Left colon (tissue), 2 donors: ENCODE measurements around the gene HADHB. TPM values are rescaled to one million over a fixed set of nuclear protein-coding genes. Genes with fewer than 3 reads are reported as not detected.
"Not testable (repeated sequence)": the region's sequence is repeated elsewhere in the genome, so short reads cannot be mapped to it uniquely, and the experiment has no call there.

ENCODE experiments used
- ATAC-seq: fragments of 200-7000 bp; cut with Tn5 transposase; one replicate; pipeline ENCODE4 v1.9.1; 2020; ENCODE audit warnings: mild to moderate bottlenecking, moderate library complexity
- DNase-seq, 2 donors: peaks; one replicate each; pipeline ENCODE4 v3.0.0-alpha.2; 2020
- intact Hi-C, 2 donors: fragments of 100-400 bp; cut with DNase I in 1 of 2; cut with micrococcal nuclease in 1 of 2; formaldehyde crosslinking; loops; one replicate each; pipeline versions ENCODE4 v1.11.2 to v1.14.0; 2022; cut with DNase I, micrococcal nuclease
- total RNA-seq, 2 donors: library from RNA; stranded (reverse); fragmentation: NEBNext Ultra II Directional; extraction: Animal tissue kit (Norgen Biotek cat#: 25700); gene quantifications; one replicate each; pipeline ENCODE4 v1.2.1, GENCODE V29; 2021
- donor health status: DM: no; HTN: no; CAD: no.
- donor health status: DM: yes; HTN: yes; CAD: no.

HADHB gene
- total RNA-seq, 2 donors from 2014 or later, result 166 to 180 TPM

DNA sequence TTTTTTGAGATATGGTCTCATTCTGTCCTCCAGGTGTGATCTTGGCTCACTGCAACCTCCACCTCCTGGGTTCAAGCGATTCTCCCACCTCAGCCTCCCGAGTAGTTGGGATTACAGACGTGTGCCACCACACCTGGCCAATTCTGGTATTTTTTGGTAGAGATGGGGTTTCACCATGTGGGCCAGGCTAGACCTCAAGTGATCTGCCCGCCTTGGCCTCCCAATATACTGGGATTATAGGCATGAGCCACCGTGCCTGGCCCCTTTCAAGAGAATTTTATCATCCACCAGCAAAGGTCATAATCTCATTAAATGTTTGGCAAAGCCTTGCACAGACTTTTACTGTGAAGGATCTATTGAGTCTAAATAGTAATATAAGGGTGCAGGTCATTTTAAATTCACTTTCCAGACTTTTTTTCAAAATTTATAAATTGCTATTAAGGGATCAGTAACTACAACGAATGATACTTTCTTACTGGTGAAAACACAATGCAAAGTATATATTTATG, 2.8 kb upstream of the HADHB start:
- intact Hi-C loops, result no loop called here
- no peak for DNase-seq
- no peak for ATAC-seq

DNA sequence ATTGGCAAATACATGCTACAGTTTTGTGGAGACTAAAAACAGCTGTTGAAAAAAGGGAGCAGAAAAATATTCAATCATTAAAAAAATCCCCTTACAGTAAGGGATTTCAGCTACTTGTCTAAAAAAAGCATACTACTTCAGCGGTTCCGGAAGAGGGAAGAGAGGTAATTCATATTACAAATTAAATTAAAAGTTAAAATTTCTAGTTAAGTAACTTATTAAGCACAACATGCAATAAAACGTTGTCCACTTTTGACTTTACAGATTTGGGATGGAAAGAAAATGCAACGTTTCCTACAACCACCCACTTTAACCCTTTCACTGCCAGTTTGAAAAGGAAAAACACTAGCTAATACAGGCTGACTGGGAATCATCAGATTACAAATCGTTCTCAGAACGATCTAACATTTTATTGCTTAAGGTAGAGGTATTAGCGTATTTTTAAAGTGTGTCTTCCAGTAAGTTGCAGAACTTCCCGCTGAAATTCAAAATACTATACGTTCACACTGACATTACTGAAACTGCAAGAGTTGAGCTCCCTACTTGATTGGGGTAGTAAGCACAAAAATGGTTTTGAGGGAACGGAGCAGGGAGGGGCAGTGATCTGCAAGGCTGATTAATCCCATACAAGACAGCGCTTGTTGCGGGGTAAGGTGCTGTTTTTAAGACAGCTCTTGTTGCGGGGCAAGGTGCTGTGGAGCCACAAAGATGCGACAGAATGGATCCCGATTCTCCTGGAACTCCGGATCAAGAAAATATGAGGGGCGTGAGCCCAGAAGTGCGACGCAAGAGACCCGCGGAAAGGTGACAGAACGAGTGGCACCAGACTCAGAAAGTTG, 1.1 kb upstream of the HADHB start:
- DNase-seq, result no peak
- ATAC-seq, result no peak
- intact Hi-C loops, result no loop called here

DNA sequence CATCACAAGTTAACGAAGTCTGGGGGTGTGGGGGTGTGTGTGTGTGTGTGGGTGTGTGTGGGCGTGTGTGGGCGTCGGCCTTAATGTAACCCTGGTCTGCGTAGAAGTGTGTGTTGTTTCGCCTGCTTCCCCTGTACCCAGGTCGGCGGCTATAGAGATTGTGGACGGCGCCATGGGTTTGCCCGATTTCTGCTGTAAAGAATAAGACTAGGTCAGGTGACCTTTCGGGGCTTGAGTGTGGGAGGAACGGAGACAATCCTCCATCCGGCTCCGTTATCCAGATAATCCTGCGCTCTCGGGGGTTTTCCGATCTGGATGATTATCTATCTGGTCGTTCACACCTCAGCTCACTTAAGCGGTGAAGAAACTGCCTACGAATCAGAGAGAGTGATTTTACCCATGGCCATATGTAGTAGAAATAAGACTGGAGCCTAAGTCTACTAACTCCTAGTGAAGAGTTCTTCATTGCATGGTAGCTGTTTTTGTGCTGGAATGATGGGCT, 543 bp downstream of the HADHB start:
- intact Hi-C loops, result no loop called here
- DNase-seq (peak; percentile 45 to 69), ATAC-seq (peak; percentile 54)

DNA sequence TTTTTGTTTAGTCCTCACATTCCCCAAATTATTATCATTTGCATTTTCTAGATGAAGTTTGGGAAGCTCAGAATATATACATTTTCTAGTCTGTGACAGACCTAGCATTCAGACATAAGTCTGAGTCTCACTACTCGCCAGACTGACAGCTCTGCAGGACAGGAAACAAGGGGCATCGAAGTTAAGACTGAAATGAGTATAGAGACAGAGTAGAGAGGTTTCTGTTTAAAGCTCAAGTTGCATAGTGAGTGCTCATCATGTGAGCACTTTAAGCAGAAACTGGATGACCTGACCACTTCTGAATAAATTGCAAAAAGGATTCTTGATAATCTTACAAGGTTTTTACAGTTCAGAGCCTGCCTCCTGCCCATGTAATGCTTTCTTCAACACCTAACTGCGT, 1.1 kb downstream of the HADHB start:
- DNase-seq (no peak), ATAC-seq (no peak)
- intact Hi-C loops, result no loop called here

DNA sequence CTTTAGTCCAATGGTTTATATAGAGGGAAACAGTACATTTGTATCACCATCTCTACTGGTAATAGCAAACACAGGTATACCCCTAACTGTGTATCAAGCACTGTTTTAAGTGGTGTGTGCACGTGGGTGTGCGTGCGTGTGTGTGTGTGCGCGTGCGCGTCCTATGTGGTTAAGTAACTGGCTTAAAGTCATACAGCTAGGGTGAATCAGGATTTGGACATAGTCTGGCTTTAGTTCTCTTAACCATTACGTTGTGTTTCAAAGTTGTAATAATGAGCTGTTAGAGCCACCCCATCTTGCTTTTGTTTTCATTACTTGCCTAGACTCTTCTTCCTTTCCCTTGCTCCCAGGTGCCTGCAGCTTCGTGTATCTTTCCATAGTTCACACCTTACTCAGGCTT, 2.1 kb downstream of the HADHB start:
- DNase-seq, result no peak
- no peak for ATAC-seq
- intact Hi-C loops, result no loop called here

DNA sequence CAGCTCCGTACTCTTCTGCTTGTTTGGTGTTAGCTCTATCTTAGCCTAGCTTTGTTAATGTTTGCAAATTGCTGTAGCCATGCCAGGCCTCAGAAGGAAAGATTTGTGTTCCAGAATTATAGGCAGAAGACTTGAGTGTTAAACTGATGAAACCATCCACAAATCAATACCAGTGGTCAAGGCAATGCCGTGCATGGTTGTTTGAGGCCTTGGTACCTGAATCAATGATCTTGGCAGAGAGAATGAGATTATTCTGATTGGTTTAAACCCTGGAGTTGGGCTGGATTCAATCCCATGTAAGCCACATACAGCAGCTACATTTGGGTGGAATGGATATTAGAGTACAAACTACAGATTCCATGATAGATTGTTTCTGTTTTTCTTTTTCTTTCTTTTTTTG, 4.9 kb downstream of the HADHB start:
- DNase-seq, result no peak
- intact Hi-C loops, result no loop called here
- no peak for ATAC-seq

DNA sequence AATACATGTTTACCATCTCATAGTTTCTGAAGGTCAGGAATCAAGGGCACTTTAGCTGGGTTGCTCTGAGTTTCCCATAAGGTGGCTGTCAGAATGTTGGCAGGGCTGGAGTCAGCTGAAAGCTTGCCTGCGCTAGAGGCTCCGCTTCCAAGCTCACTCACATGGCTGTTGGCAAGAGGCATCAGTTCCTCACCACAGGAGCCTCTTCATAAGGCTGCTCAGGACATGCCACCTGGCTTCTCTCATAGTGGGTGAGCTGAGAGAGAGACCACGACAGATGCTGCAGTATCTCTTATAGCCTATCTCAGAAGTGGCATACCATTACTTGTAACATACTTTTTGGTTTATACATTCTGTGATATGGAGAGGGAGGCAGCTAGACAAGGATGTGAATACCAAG, 7.2 kb downstream of the HADHB start:
- intact Hi-C loops, result no loop called here
- ATAC-seq (no peak), DNase-seq (peak in 1 of 2 donors; percentile 38)

DNA sequence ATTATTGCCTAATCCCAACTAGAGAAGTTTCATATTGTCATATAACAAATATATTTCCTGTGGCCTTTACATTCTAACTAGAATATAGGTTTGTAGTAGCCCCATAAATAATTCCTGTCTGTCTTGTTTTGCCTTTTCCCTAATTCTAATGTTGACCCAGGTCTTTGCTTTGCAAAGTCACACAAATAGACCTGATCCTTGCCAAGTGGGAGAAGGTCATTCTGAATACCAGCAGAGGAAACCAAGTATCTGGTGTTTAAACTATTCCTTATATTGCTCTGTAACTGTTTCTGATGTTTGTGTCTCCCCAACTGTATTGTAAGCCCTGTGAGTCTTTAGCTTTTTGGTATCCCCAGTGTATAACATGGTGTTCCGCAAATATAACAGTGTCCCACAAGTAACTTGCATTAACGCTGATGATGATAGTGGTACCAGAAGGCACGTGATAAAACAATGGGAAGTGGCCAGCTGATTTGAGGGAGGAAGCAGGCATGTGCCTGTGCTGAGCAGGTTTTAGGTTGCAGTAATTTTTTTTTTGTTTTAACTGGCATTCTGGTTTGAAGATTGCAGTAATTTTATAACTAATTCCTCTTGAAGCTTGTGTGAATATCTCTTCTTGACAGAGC, 11.1 kb downstream of the HADHB start:
- intact Hi-C loops, result no loop called here
- DNase-seq (no peak), ATAC-seq (no peak)

DNA sequence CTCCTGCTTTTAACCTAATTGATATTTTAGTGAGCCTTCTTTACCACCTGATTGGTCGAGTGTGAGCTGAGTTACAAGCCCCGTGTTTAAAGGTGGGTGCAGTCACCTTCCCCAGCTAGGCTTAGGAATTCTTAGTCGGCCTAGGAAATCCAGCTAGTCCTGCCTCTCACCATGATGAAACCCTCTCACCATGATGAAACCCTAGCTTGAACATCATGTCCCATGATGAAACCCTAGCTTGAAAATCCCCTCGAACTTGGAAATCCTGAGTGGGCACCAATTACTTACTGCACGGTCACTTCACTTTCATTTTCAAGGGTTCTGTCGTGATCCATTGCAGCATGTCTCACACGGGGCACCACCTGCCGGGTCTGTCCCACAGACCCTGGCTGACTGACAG, 14.1 kb downstream of the HADHB start:
- ATAC-seq, DNase-seq, intact Hi-C loops: not testable (repeated sequence)

DNA sequence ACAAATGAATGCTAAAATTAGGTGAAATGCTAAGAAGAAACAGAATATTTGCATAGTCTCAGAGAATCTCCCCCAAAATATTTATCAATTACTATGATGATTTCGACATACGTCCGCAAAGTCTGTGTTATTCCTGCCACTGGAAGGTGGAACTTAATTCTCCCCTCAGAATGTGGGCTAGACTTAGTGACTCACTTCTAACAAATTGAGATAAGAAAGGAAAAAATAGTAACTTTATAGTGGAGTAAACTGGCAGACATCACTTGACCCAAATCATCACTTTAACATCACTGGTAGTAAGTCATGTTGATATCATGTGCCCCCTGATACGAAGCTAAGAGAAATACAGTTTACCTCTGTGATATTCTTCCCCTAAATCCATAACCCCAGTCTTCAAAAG, 23.5 kb downstream of the HADHB start:
- ATAC-seq (no peak), DNase-seq (no peak)
- intact Hi-C loops, result no loop called here

DNA sequence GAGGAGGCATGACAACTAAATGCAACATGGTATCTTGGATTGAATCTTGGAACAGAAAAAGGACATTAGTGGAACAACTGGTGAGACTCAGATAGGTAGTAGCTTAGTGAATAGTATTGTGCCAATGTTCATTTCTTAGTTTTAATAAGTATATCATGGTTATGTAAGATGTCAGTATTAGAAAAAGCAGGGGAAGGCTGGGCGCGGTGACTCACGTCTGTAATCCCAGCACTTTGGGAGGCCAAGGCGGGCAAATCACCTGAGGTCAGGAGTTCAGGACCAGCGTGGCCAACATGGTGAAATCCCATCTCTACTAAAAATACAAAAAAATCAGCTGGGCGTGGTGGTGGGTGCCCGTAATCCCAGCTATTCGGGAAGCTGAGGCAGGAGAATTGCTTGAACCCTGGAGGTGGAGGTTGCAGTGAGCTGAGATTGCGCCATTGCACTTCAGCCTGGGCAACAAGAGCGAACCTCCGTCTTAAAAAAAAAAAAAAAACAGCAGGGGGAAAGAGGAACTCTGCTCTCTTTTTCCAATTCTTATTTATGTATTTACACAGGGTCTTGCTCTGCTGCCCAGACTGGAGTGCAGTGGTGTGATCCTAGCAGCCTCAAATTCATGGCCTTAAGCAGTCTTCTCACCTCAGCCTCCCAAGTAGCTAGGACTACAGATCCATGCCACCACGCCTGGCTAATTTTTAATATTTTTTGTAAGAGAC, 24.1 kb downstream of the HADHB start:
- ATAC-seq, intact Hi-C loops, DNase-seq: not testable (repeated sequence)

DNA sequence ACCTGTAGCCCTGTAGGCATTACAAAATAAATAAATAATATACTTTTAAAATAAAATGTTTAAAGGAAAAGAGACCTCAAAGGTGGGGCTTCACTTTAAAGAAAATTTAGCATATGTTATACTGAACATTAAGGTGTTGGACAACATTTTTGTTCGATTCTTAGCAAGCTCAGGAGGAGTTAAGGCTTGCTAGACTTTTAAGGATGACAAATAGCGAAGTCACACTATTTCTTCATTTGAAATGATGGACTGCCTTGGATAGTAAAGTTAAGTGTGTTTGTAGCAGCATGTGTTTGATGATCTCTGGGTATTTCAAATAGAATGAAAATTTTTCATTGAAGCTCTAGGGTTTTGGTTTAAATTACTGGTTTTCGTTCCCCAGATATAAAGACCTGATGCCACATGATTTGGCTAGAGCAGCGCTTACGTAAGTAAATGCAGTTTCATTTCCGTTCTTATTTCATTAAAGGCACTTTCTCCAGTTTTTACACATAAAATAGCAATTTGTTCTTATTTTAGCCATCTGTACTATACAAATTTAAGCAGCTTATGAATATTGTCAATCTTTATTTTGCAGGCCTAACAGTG, 24.9 kb downstream of the HADHB start:
- intact Hi-C loops, result no loop called here
- ATAC-seq, result no peak
- DNase-seq, result no peak

DNA sequence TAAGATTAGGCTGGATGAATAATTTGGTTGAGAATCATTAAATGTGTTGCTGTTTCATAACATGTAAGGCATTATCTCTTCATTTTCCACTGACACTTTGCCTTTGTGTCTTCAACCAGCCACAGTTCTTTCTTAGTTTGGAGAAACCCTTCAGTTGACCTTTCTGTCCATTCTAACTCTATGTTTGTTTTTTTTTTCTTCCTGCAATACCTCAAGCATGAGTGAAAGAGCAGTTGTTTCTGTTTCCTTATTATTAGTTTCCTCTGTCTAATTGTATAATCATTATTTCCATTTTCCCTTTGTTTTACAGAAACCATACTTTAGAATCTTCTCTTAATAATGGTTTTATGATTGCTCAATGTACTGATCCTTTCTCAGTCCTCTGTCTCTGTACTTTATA, 25.6 kb downstream of the HADHB start:
- intact Hi-C loops, result no loop called here
- ATAC-seq, result no peak
- no peak for DNase-seq

DNA sequence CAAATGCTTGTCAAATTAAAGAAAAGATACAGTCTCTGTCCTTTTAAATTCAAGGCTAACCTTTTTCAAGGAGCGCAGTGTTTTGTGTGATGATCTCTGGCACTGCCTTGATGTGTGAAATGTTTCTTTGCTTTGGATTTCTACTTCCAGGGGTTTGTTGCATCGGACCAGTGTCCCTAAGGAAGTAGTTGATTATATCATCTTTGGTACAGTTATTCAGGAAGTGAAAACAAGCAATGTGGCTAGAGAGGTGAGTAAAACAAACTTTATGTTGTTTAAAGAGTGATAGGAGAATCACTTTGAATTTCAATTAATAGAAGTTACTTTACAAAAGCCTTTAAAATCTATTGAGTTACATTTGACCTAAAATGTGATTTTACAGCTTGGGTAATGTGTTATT, 28.8 kb downstream of the HADHB start:
- ATAC-seq, result peak; percentile 46

DNA sequence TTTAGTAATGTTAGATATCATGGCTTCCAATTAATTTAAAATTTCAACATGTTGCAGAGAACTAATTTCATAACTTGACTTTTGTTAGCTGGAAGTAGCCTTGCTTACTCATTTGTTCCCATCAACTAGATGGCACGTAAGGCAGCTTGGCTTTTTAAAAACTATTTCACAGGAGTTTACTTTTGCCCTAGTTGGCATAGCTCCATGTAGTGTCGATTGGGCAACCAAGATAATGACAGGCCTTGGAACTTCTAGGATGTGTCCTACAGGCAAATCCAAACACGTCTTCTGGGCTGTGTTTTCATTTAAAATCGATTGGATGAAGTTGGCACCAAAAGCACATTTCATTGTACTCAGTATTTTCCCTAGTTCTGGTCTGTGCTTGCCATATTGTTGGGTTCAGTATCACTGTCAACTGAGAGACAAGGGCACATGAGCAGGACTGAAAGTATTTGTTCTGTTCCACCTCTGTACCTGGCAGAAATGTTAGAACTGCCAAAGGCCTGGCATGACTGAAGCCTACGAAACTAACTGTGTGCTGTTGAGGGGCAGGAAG, 29.4 kb downstream of the HADHB start:
- DNase-seq, result peak in 1 of 2 donors; percentile 49
- ATAC-seq, result peak; percentile 80
- intact Hi-C loops, result no loop called here

More for the DNA sequence above, 28.8 kb downstream of the HADHB start:
- intact Hi-C loops, result no loop called here
- DNase-seq, result no peak

DNA sequence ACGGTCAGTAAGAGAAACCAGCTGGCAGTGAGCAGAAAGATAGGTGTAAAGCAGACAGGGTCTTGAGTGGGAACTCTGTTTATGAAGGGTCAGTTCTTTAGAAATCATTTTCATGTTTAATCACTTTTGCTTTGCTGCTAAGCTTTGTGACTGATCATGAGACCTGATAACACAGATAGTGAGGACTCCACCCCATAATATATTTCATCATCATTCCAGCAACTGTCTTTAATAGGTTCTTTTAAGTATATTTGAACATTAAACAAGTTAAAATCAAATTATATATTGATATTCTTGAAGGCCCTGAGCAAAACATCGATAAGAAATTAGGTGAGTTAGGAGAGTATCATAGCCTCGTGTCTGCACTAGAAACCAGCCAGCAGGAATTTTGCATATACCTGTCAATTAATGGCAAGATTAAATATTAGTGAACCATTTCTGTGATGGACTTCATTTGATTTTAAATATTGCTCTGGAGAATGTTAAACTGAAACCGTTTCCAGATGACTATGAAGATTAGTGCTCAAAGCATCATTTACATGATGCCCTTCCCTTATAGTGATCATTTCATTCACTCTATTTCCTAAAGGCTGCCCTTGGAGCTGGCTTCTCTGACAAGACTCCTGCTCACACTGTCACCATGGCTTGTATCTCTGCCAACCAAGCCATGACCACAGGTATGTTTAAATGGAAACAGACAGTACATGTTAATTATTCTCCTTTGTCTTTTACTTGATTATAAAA, 31.9 kb downstream of the HADHB start:
- intact Hi-C loops, result no loop called here
- ATAC-seq (no peak), DNase-seq (no peak)

DNA sequence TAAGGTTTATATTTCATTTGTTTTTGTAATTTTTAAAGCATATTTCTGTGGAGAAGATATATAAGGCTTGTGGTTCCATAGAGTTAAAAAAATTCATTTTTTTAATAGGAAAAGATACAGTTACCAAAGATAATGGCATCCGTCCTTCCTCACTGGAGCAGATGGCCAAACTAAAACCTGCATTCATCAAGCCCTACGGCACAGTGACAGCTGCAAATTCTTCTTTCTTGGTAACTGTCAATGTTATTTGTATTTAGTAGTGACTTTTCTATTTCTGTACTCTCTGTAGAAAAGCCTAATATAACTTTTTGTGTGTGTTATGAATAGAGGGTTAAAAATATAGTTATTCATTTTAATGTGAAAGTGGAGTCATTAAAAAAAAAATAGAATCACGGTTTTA, 35.1 kb downstream of the HADHB start:
- DNase-seq (no peak), ATAC-seq (no peak)
- intact Hi-C loops, result no loop called here

DNA sequence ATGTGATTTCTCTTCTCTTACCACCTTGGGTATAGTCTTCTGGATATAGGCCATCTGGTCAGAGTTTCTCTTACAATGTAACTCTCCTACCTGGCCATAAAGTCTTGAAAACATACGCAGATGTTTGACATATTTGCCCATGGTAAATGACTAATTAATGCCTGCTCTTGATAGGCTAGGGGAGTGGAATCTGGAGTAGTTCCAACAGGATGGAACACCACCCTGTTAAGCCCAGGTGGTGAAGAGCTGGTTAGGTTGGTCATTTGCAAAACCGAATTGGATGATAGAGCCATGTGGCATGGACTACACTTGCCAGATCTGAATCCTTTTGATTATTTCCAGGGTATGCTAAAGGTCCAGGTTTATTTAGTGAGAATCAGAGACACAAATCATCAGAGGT, 36.5 kb downstream of the HADHB start:
- ATAC-seq (peak; percentile 76), DNase-seq (no peak)
- intact Hi-C loops, result no loop called here
